Kidney (tissue), 14 donors: ENCODE data around the gene KCNN3. TPM values are rescaled to one million over a fixed set of nuclear protein-coding genes. Genes with fewer than 3 reads are reported as not detected.

Source experiments
- DNase-seq, 5 donors: peaks; one replicate each; pipeline ENCODE4 v3.0.0-alpha.2; 2013 to 2020
- FAIRE-seq: peaks from 2 replicates; lab custom pipeline; 2012; peaks lifted over from hg19 to GRCh38; lab: Jason Lieb, UNC
- H3K27ac ChIP-seq, 2 donors: one replicate each; pipeline ENCODE4 v1.7.0; 2013; ENCODE audit warnings: low read depth in 2 of 2, low read length in 2 of 2, inconsistent platforms in 1 of 2
- H3K27me3 ChIP-seq: one replicate; pipeline ENCODE4 v1.7.1; 2013; ENCODE audit warnings: low read length, inconsistent platforms; ENCODE audit not compliant: control insufficient read depth, insufficient read depth
- H3K36me3 ChIP-seq, 3 donors: one replicate each; pipeline versions ENCODE4 v1.7.0 to v1.7.1; 2013; ENCODE audit warnings: low read length in 3 of 3, control low read depth in 1 of 3, inconsistent platforms in 1 of 3; ENCODE audit not compliant: insufficient read depth in 3 of 3, control insufficient read depth in 2 of 3
- H3K4me1 ChIP-seq, 3 donors: one replicate each; pipeline versions ENCODE4 v1.7.0 to v1.7.1; 2013; ENCODE audit warnings: low read length in 3 of 3, inconsistent platforms in 1 of 3, low read depth in 1 of 3; ENCODE audit not compliant: control insufficient read depth in 2 of 3, insufficient read depth in 2 of 3
- H3K4me3 ChIP-seq, 3 donors: one replicate each; pipeline versions ENCODE4 v1.7.0 to v1.8.1; 2013; ENCODE audit warnings: low read length in 3 of 3, control low read depth in 1 of 3, inconsistent platforms in 1 of 3
- H3K9ac ChIP-seq, 3 donors: one replicate each; pipeline versions ENCODE4 v1.7.0 to v1.7.1; 2013; ENCODE audit warnings: low read length in 3 of 3, control low read depth in 1 of 3, inconsistent platforms in 1 of 3
- H3K9me3 ChIP-seq, 3 donors: one replicate each; pipeline versions ENCODE4 v1.7.0 to v1.7.1; 2013; ENCODE audit warnings: low read length in 3 of 3, control low read depth in 1 of 3, inconsistent platforms in 1 of 3; ENCODE audit not compliant: control insufficient read depth in 2 of 3, insufficient read depth in 1 of 3
- intact Hi-C: fragments of 100-400 bp; cut with DNase I; formaldehyde crosslinking; loops from one replicate; pipeline ENCODE4 v1.11.1; 2022
- polyA plus RNA-seq: library from polyadenylated mRNA; stranded (reverse); fragments of 350-450 nt; fragmentation: Illumina TruSeq; extraction: RNeasy Lipid Tissue Mini Kit (QIAGEN cat#74804); gene quantifications from one replicate; pipeline ENCODE4 v1.2.3, GENCODE V29; 2014; ENCODE audit warnings: low read depth, low replicate concordance; ENCODE audit not compliant: insufficient read depth
- total RNA-seq: library from RNA; stranded (reverse); fragmentation: NEBNext Ultra II Directional; extraction: Animal tissue kit (Norgen Biotek cat#: 25700); gene quantifications from one replicate; pipeline ENCODE4 v1.2.1, GENCODE V29; 2021
- TF ChIP-seq, protein P1 (sequence below): IDR thresholded peaks from 3 replicates; pipeline ENCODE4 v1.5.1; 2012; ENCODE audit warnings: mild to moderate bottlenecking, moderate library complexity, borderline replicate concordance; ENCODE audit not compliant: insufficient read depth; ENCODE audit errors: extremely low read depth
- donor health status: control.
- donor health status: control.
- donor health status: control.
- donor health status: control.
- donor health status: control.
- donor health status: DM: yes; HTN: yes; CAD: no.
- donor health status: Normal renal cell carcinoma (clear cell type).

The KCNN3 gene
- total and polyA plus RNA-seq, 2 donors from 2014 or later, result 2.6 to 5.6 TPM

DNA sequence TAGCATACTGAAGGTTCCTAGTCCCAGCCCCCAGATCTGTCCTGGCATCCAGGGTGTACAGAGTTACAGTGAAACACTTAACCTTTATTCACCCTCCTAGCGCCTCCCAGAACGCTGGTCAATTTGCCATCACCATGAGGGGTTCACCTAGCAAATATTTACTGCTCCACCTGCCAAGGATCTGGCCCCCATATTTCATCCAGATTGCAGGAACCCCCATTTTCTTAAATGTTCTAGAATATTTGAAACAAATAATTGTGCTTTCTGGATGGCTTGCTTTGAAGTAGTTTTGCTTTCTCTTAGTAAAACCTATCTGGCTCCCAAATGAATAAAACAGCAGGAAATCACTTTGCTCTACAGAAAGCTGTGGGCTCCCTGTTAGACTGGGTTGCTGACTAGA is 37.7 kb downstream of the KCNN3 start:
- no peak for FAIRE-seq
- Histone ChIP-seq H3K36me3 (no peaks in the 10 kb centered on the region), H3K27me3 (no peaks in the 10 kb centered on the region), H3K4me3 (no peak overlapping the region), H3K27ac (no peak overlapping the region), H3K4me1 (peaks cover 0 to 7% (median 0%) of the 10 kb centered on the region in 3 donors), H3K9me3 (no peaks in the 10 kb centered on the region), H3K9ac (no peak overlapping the region)
- no peak for DNase-seq
- TF ChIP-seq, protein P1, sequence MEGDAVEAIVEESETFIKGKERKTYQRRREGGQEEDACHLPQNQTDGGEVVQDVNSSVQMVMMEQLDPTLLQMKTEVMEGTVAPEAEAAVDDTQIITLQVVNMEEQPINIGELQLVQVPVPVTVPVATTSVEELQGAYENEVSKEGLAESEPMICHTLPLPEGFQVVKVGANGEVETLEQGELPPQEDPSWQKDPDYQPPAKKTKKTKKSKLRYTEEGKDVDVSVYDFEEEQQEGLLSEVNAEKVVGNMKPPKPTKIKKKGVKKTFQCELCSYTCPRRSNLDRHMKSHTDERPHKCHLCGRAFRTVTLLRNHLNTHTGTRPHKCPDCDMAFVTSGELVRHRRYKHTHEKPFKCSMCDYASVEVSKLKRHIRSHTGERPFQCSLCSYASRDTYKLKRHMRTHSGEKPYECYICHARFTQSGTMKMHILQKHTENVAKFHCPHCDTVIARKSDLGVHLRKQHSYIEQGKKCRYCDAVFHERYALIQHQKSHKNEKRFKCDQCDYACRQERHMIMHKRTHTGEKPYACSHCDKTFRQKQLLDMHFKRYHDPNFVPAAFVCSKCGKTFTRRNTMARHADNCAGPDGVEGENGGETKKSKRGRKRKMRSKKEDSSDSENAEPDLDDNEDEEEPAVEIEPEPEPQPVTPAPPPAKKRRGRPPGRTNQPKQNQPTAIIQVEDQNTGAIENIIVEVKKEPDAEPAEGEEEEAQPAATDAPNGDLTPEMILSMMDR, result no peak
- intact Hi-C loops, result no loop called here

DNA sequence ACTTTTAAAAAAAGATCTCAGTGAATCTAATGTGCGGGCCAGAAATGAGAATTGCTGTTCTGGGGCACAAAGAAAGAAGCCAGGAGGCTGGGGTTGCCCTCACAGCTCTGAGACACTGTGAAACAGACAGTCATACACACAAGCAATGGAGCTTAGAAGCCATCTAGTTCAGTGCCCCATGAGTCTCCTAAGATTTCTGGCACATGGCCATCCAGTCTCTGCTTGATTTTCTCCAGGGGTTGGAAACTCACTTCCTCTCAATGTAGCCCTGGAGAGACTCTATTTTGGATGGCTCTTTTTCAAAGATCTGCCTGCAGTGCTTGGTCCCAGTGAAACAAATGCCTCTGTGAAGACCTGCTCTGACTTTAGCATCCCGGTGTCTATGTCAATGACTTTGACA is 38.6 kb downstream of the KCNN3 start:
- FAIRE-seq (no peak), DNase-seq (no peak)
- Histone ChIP-seq H3K27me3 (no peaks in the 10 kb centered on the region), H3K9ac (no peak overlapping the region), H3K27ac (no peak overlapping the region), H3K36me3 (no peaks in the 10 kb centered on the region), H3K4me3 (no peak overlapping the region), H3K9me3 (no peaks in the 10 kb centered on the region), H3K4me1 (peaks cover 0 to 7% (median 0%) of the 10 kb centered on the region in 3 donors)
- TF ChIP-seq, protein P1, result no peak
- intact Hi-C loops, result no loop called here

DNA sequence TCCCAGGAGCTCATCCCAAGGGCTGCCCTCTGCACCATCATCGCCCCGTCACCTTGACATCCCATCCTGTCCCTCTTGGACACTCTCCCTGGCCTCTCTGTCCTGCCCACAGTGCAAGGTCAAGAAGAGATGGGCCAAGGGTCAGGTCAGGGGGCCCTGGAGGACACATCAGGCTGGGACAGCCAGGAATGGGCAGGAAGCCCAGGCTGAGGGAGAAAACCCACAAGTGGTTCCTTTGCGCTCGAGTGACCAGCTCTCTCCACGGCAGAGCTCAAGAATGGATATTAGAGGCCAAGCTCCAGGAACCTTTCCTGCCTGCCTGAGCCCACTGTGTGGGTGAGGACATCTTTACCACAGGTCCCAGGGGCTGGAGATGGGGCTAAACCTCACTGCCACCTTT is 41.0 kb downstream of the KCNN3 start:
- Histone ChIP-seq H3K4me3 (no peak overlapping the region), H3K9ac (no peak overlapping the region), H3K4me1 (peaks cover 0 to 4% (median 0%) of the 10 kb centered on the region in 3 donors), H3K27ac (no peak overlapping the region), H3K36me3 (no peaks in the 10 kb centered on the region), H3K9me3 (no peaks in the 10 kb centered on the region), H3K27me3 (no peaks in the 10 kb centered on the region)
- FAIRE-seq (no peak), DNase-seq (no peak)
- TF ChIP-seq, protein P1, result no peak
- intact Hi-C loops, result no loop called here
